Prostate gland (tissue), 2 donors: ENCODE results near the gene KANTR. TPM values are rescaled to one million over a fixed set of nuclear protein-coding genes. Genes with fewer than 3 reads are reported as not detected.

Source experiments
- DNase-seq: peaks from one replicate; pipeline ENCODE4 v3.0.0-alpha.2; 2019; ENCODE audit warnings: low spot score
- H3K27ac ChIP-seq, 2 donors: fragments of 200-600 bp; sonication (generic); 2 replicates each; pipeline ENCODE4 v1.5.1; 2017 to 2019
- H3K27me3 ChIP-seq: fragments of 200-600 bp; sonication (generic); replicated peaks from 2 replicates; pipeline ENCODE4 v1.5.1; 2019; ENCODE audit not compliant: insufficient read depth
- H3K36me3 ChIP-seq, 2 donors: fragments of 200-600 bp; sonication (generic); 1 replicate in 1 of 2; 2 replicates in 1 of 2; pipeline versions ENCODE4 v1.5.1 to v1.8.1; 2017 to 2019
- H3K4me1 ChIP-seq: fragments of 200-600 bp; sonication (generic); replicated peaks from 2 replicates; pipeline ENCODE4 v1.5.1; 2019
- H3K4me3 ChIP-seq, 2 donors: fragments of 200-600 bp; sonication (generic); 2 replicates each; pipeline ENCODE4 v1.5.1; 2017 to 2019
- H3K9me3 ChIP-seq: fragments of 200-600 bp; sonication (generic); 2 replicates; pipeline ENCODE4 v1.5.1; 2017
- CTCF ChIP-seq, 4 experiments: fragments of 200-600 bp in 2 of 4; fragments of 450-650 bp in 2 of 4; sonication (generic) in 2 of 4; IDR thresholded peaks; 1 replicate in 3 of 4; 2 replicates in 1 of 4; pipeline ENCODE4 v1.5.1; 2016 to 2019; ENCODE audit warnings: antibody characterized with exemption in 4 of 4, mild to moderate bottlenecking in 2 of 4, moderate library complexity in 2 of 4
- POLR2A ChIP-seq: fragments of 450-650 bp; IDR thresholded peaks from one replicate; pipeline ENCODE4 v1.6.1; 2016; ENCODE audit warnings: antibody characterized with exemption, mild to moderate bottlenecking
- POLR2AphosphoS5 ChIP-seq: sonication (generic); formaldehyde crosslinking; IDR thresholded peaks from one replicate; pipeline ENCODE4 v1.6.1; 2017; ENCODE audit warnings: antibody characterized with exemption
- WGBS: methylation state at CpG from one replicate; pipeline ENCODE4 v1.1.5; 2018; 5-methylcytosine and 5-hydroxymethylcytosine counted together
- intact Hi-C: fragments of 100-400 bp; cut with DNase I; formaldehyde crosslinking; loops from one replicate; pipeline ENCODE4 v1.14.2; 2022
- total RNA-seq, 2 donors: library from RNA; depleted of rRNA; stranded (reverse); fragments of >200 nt; gene quantifications; one replicate each; pipeline ENCODE4 v1.1.0, GENCODE V29; 2016

KANTR gene
- total RNA-seq, 2 donors from 2014 or later = 11.5 to 27.9 TPM

GRCh38 chrX:53084863-53085262 is 9.1 kb upstream of the KANTR start:
- Histone ChIP-seq H3K36me3 (no peaks in the 10 kb centered on the region), H3K27ac (peak overlapping the region; percentile 26 to 94), H3K4me3 (peak overlapping the region in 1 of 2 donors; percentile 71), H3K9me3 (no peaks in the 10 kb centered on the region), H3K27me3 (no peaks in the 10 kb centered on the region), H3K4me1 (no peaks in the 10 kb centered on the region)
- 88% methylated on average over 5 of the region's 9 CpGs for WGBS
- intact Hi-C loops = no loop called here
- DNase-seq = no peak
- TF ChIP-seq POLR2AphosphoS5 (no peak), POLR2A (no peak), CTCF (IDR thresholded peaks at IDR 0.05) (no peak)

- intact Hi-C loops = no loop called here
- peak overlapping the region; percentile 49 to 94 for H3K27ac ChIP-seq
- H3K36me3 ChIP-seq = no peaks in the 10 kb centered on the region
- no peak overlapping the region for H3K4me3 ChIP-seq
- H3K27me3 ChIP-seq = no peaks in the 10 kb centered on the region
- no peak for TF ChIP-seq POLR2A
- no peak for TF ChIP-seq POLR2AphosphoS5
- TF ChIP-seq CTCF (IDR thresholded peaks at IDR 0.05) = no peak
- H3K9me3 ChIP-seq = no peaks in the 10 kb centered on the region
- WGBS = 78% methylated on average over 17 of the region's 17 CpGs
- no peaks in the 10 kb centered on the region for H3K4me1 ChIP-seq
- DNase-seq = no peak
These were observed 8.2 kb upstream of the KANTR start for GRCh38 chrX:53085661-53086229.

- no peaks in the 10 kb centered on the region for H3K4me1 ChIP-seq
- H3K36me3 ChIP-seq = no peaks in the 10 kb centered on the region
- intact Hi-C loops = no loop called here
- peak; percentile 66 for DNase-seq
- H3K9me3 ChIP-seq = no peaks in the 10 kb centered on the region
- peak overlapping the region; percentile 88 to 94 for H3K27ac ChIP-seq
- no peaks in the 10 kb centered on the region for H3K27me3 ChIP-seq
- no peak overlapping the region for H3K4me3 ChIP-seq
- WGBS = 20% methylated on average over 4 of the region's 6 CpGs
- TF ChIP-seq POLR2A (no peak), CTCF (IDR thresholded peaks at IDR 0.05) (no peak), POLR2AphosphoS5 (peak; percentile 35)
These were observed 7.5 kb upstream of the KANTR start for GRCh38 chrX:53086464-53086863.

- no peaks in the 10 kb centered on the region for H3K36me3 ChIP-seq
- H3K27me3 ChIP-seq = no peaks in the 10 kb centered on the region
- TF ChIP-seq POLR2AphosphoS5 (no peak), CTCF (IDR thresholded peaks at IDR 0.05) (no peak), POLR2A (no peak)
- DNase-seq = no peak
- 66% methylated on average over 3 of the region's 3 CpGs for WGBS
- H3K4me1 ChIP-seq = no peaks in the 10 kb centered on the region
- no peaks in the 10 kb centered on the region for H3K9me3 ChIP-seq
- peak overlapping the region; percentile 88 to 94 for H3K27ac ChIP-seq
- no peak overlapping the region for H3K4me3 ChIP-seq
- intact Hi-C loops = no loop called here
These were observed 6.5 kb upstream of the KANTR start for GRCh38 chrX:53087388-53087831.
